Non-pigmented ciliary epithelial cell (primary cell): ENCODE measurements around the gene NDUFAF5.
A peak's percentile ranks its signal among the peaks of the same experiment; 100 is the strongest.

Source experiments
- DNase-seq: peaks from one replicate; pipeline ENCODE4 v3.0.0-alpha.2; 2010; ENCODE audit warnings: low read depth

NDUFAF5 gene

GRCh38 chr20:13777171-13777601 lies 7.6 kb upstream of the NDUFAF5 start:
- no peak for DNase-seq

- no peak for DNase-seq
Measured at GRCh38 chr20:13778827-13779226, 6.0 kb upstream of the NDUFAF5 start.

GRCh38 chr20:13783528-13783927 lies 1.3 kb upstream of the NDUFAF5 start:
- DNase-seq: no peak

- no peak for DNase-seq
Measured at GRCh38 chr20:13784271-13784892, 446 bp upstream of the NDUFAF5 start.

- no peak for DNase-seq
Measured at GRCh38 chr20:13786143-13786828, 1.5 kb downstream of the NDUFAF5 start.

GRCh38 chr20:13788167-13788834 lies 3.5 kb downstream of the NDUFAF5 start:
- no peak for DNase-seq

- no peak for DNase-seq
Measured at GRCh38 chr20:13790708-13791107, 5.9 kb downstream of the NDUFAF5 start.

- DNase-seq: no peak
Measured at GRCh38 chr20:13791540-13792459, 7.0 kb downstream of the NDUFAF5 start.

- DNase-seq: no peak
Measured at GRCh38 chr20:13793001-13793400, 8.2 kb downstream of the NDUFAF5 start.

- DNase-seq: no peak
Measured at GRCh38 chr20:13794667-13795066, 9.8 kb downstream of the NDUFAF5 start.

GRCh38 chr20:13799040-13799439 lies 14.2 kb downstream of the NDUFAF5 start:
- DNase-seq: no peak

GRCh38 chr20:13799974-13800373 lies 15.1 kb downstream of the NDUFAF5 start:
- DNase-seq: no peak

- peak; percentile 61 for DNase-seq
Measured at GRCh38 chr20:13800728-13801134, 15.9 kb downstream of the NDUFAF5 start.

GRCh38 chr20:13809373-13809772 lies 24.5 kb downstream of the NDUFAF5 start:
- no peak for DNase-seq

- no peak for DNase-seq
Measured at GRCh38 chr20:13809855-13810254, 25.0 kb downstream of the NDUFAF5 start.

GRCh38 chr20:13810446-13810845 lies 25.6 kb downstream of the NDUFAF5 start:
- no peak for DNase-seq

GRCh38 chr20:13813910-13814309 lies 29.1 kb downstream of the NDUFAF5 start:
- no peak for DNase-seq

GRCh38 chr20:13814672-13815071 lies 29.8 kb downstream of the NDUFAF5 start:
- no peak for DNase-seq

- no peak for DNase-seq
Measured at GRCh38 chr20:13816757-13817156, 31.9 kb downstream of the NDUFAF5 start.

GRCh38 chr20:13817342-13817741 lies 32.5 kb downstream of the NDUFAF5 start:
- DNase-seq: no peak

GRCh38 chr20:13819885-13820645 lies 35.2 kb downstream of the NDUFAF5 start:
- peak; percentile 10 for DNase-seq
